GM12878 (cell line): Measurements from ENCODE around the gene VDR. TPM values are rescaled to one million over a fixed set of nuclear protein-coding genes. Genes with fewer than 3 reads are reported as not detected.
A peak's percentile ranks its signal among the peaks of the same experiment; 100 is the strongest.

Experiments
- ATAC-seq: fragments of 200-7000 bp; cut with Tn5 transposase; 3 replicates; pipeline ENCODE4 v1.9.1; 2020; ENCODE audit warnings: mild to moderate bottlenecking, moderate library complexity
- BruUV-seq: library from RNA; stranded (reverse); fragments of 400-500 nt; replicated peaks from 2 replicates; lab custom pipeline; 2021; lab: Mats Ljungman, UMichigan
- CTCF ChIA-PET: fragments of 300-600 bp; sonication (Branson Sonifier 250); formaldehyde crosslinking; extraction: SDS; loops from one replicate; lab custom pipeline; 2021; ENCODE audit warnings: inconsistent platforms; lab: Yijun Ruan, JAX
- POLR2A ChIA-PET: fragments of 350-600 bp; formaldehyde crosslinking; extraction: SDS; loops from one replicate; lab custom pipeline; 2021; ENCODE audit warnings: inconsistent platforms; lab: Charles Lee
- RAD21 ChIA-PET: fragments of 300-600 bp; sonication (Branson Sonifier 250); formaldehyde crosslinking; loops from one replicate; lab custom pipeline; 2023; ENCODE audit warnings: antibody characterized with exemption; ENCODE audit not compliant: unreplicated experiment; lab: Charles Lee
- SMC1A ChIA-PET: fragments of 300-600 bp; sonication (Branson Sonifier 250); formaldehyde crosslinking; loops from one replicate; lab custom pipeline; 2023; ENCODE audit not compliant: unreplicated experiment, uncharacterized antibody; lab: Charles Lee
- DNase-seq: peaks from one replicate; pipeline ENCODE4 v3.0.0-alpha.2; 2011; ENCODE audit warnings: low read depth, low spot score
- FAIRE-seq: peaks from 3 replicates; lab custom pipeline; 2011; peaks lifted over from hg19 to GRCh38; lab: Jason Lieb, UNC
- H2AFZ ChIP-seq: 2 replicates; pipeline ENCODE4 v1.6.0; 2011; ENCODE audit warnings: low read depth, low read length, control low read depth; ENCODE audit not compliant: control insufficient read depth
- H3K27ac ChIP-seq: 2 replicates; pipeline ENCODE4 v1.5.1; 2011; ENCODE audit warnings: control low read depth; ENCODE audit not compliant: control insufficient read depth, insufficient read depth
- H3K27me3 ChIP-seq, 2 experiments: replicated peaks in 1 of 2; 2 replicates each; pipeline versions ENCODE4 v1.6.0 to v1.6.1; 2011; ENCODE audit warnings: low read length in 1 of 2; ENCODE audit not compliant: control insufficient read depth in 2 of 2, insufficient read depth in 2 of 2
- H3K36me3 ChIP-seq, 2 experiments: 2 replicates each; pipeline ENCODE4 v1.5.1; 2011; ENCODE audit warnings: low read length in 1 of 2; ENCODE audit not compliant: control insufficient read depth in 2 of 2, insufficient read depth in 2 of 2
- H3K4me1 ChIP-seq: 2 replicates; pipeline ENCODE4 v1.6.1; 2011; ENCODE audit warnings: mild to moderate bottlenecking, low read length, moderate library complexity, mixed read lengths; ENCODE audit not compliant: control insufficient read depth, insufficient read depth
- H3K4me2 ChIP-seq: 2 replicates; pipeline ENCODE4 v1.6.0; 2011; ENCODE audit warnings: control low read depth; ENCODE audit not compliant: control insufficient read depth, insufficient read depth
- H3K4me3 ChIP-seq: fragments of 200-600 bp; sonication (generic); 2 replicates; pipeline ENCODE4 v1.5.1; 2016
- H3K79me2 ChIP-seq: 2 replicates; pipeline ENCODE4 v1.6.0; 2011; ENCODE audit warnings: low read length; ENCODE audit not compliant: control insufficient read depth, insufficient read depth
- H3K9ac ChIP-seq: 2 replicates; pipeline ENCODE4 v1.8.0; 2011; ENCODE audit warnings: low read length, control low read depth, mixed read lengths; ENCODE audit not compliant: control insufficient read depth, insufficient read depth
- H3K9me3 ChIP-seq: replicated peaks from 3 replicates; pipeline ENCODE4 v1.5.1; 2011; ENCODE audit warnings: mild to moderate bottlenecking, low read length; ENCODE audit not compliant: control insufficient read depth, insufficient read depth
- H4K20me1 ChIP-seq: 2 replicates; pipeline ENCODE4 v1.6.0; 2011; ENCODE audit not compliant: control insufficient read depth, insufficient read depth
- EGR1 ChIP-seq, 2 experiments: IDR thresholded peaks; 1 replicate in 1 of 2; 2 replicates in 1 of 2; pipeline ENCODE4 v1.6.1; 2011 to 2012; ENCODE audit warnings: low read depth in 2 of 2, low read length in 2 of 2, borderline replicate concordance in 1 of 2, mild to moderate bottlenecking in 1 of 2, moderate library complexity in 1 of 2
- HDAC2 ChIP-seq: fragments of 200-600 bp; sonication (generic); IDR thresholded peaks from 2 replicates; pipeline ENCODE4 v1.6.1; 2017
- JUND ChIP-seq: IDR thresholded peaks from 2 replicates; pipeline ENCODE4 v1.6.1; 2012; ENCODE audit warnings: low read depth, mild to moderate bottlenecking, low read length, improper control_type of control experiment, moderate library complexity
- PAX8 ChIP-seq: fragments of 450-650 bp; IDR thresholded peaks from 2 replicates; pipeline ENCODE4 v1.6.1; 2017; ENCODE audit warnings: mild to moderate bottlenecking, moderate library complexity
- SMARCA5 ChIP-seq: fragments of 450-650 bp; IDR thresholded peaks from 2 replicates; pipeline ENCODE4 v1.6.1; 2017; ENCODE audit warnings: mild to moderate bottlenecking
- SP1 ChIP-seq: IDR thresholded peaks from one replicate; pipeline ENCODE4 v1.6.1; 2011; ENCODE audit warnings: low read depth, low read length
- SUPT20H ChIP-seq: IDR thresholded peaks from 2 replicates; pipeline ENCODE4 v1.6.1; 2011; ENCODE audit warnings: low read depth, mild to moderate bottlenecking, low read length, moderate library complexity, borderline replicate concordance; ENCODE audit not compliant: control insufficient read depth
- WGBS: methylation state at CpG from one replicate; pipeline ENCODE4 v1.1.6; 2016; ENCODE audit warnings: low lambda C conversion rate; ENCODE audit not compliant: insufficient replicate concordance, insufficient coverage; ENCODE audit errors: missing lambda C conversion rate; 5-methylcytosine and 5-hydroxymethylcytosine counted together
- in situ Hi-C: fragments of 300-500 bp; cut with MboI; formaldehyde crosslinking; loops from 9 replicates; pipeline ENCODE4 v1.14.3; 2018; ENCODE audit warnings: mixed read lengths
- intact Hi-C: fragments of 100-400 bp; cut with micrococcal nuclease; formaldehyde crosslinking; loops from one replicate; pipeline ENCODE4 v1.14.2; 2022; ENCODE audit not compliant: unreplicated experiment
- polyA plus RNA-seq, 11 experiments: library from polyadenylated mRNA; depleted of rRNA in 4 of 11; unstranded in 6 of 11; stranded (reverse) in 5 of 11; fragments of >200 nt; fragmentation: Nextera tagmentation in 4 of 11; fragmentation: Illumina TruSeq in 1 of 11; extraction: Ambion mirVana in 4 of 11; extraction: Trizol in 1 of 11; gene quantifications; 1 replicate in 1 of 11; 2 replicates in 10 of 11; pipeline versions ENCODE4 v1.2.1 to v1.2.3, GENCODE V29; 2011 to 2016; ENCODE audit warnings: inconsistent platforms in 2 of 11, missing spikeins in 2 of 11, low read depth in 1 of 11
- total RNA-seq, 4 experiments: library from RNA; depleted of rRNA in 3 of 4; stranded (reverse); fragments of >200 nt in 3 of 4; fragmentation: Illumina TruSeq in 1 of 4; extraction: Trizol in 1 of 4; gene quantifications; 2 replicates each; pipeline versions ENCODE4 v1.2.1 to v1.2.3, GENCODE V29; 2013 to 2021

VDR gene
- total and polyA plus RNA-seq, 10 of the 15 experiments (the other 5 are each of a cell fraction or from before 2014, with no cell fraction given) = 0.27 to 7.9 (median 3.0) TPM

DNA sequence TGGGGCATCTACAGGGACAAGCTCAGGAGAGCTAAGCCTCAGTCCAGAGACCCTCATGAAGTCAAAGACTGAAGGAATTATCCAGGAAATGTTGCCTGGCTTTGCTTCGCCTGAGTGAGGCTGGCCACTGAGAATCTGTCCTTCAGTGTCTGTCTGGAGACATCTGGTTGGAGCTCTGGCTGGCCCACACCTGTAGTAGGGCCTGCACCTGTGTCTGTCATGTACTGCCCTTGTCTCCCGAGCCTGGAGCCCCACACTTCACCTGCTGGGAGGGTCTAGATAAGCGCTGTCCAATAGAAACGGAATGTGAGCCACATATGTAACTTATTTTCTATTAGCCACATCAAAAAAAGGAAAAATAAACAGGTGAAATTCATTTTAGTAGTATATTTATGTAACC, 75.2 kb downstream of the VDR start:
- BruUV-seq = no TSS peak
- Histone ChIP-seq H3K4me1 (peaks cover 42% of the 10 kb centered on the region), H3K36me3 (no peaks in the 10 kb centered on the region), H2AFZ (no peak overlapping the region), H4K20me1 (no peaks in the 10 kb centered on the region), H3K27me3 (no peaks in the 10 kb centered on the region; a peak in 1 of 4 replicates), H3K27ac (no peak overlapping the region), H3K79me2 (no peaks in the 10 kb centered on the region), H3K9ac (no peak overlapping the region), H3K4me3 (no peak overlapping the region), H3K9me3 (no peaks in the 10 kb centered on the region), H3K4me2 (no peak overlapping the region)
- intact Hi-C loops (no loop called here), in situ Hi-C loops (no loop called here)
- no peak for FAIRE-seq
- TF ChIP-seq JUND = no peak
- TF ChIP-seq SMARCA5 = no peak
- no peak for TF ChIP-seq SP1
- no peak for TF ChIP-seq PAX8
- TF ChIP-seq HDAC2 = no peak
- ChIA-PET POLR2A (interaction anchor here (1.3 to 1.9 kb wide), 3 partner anchors 9 to 16 kb away, joined by 4 to 6 read pairs (median 5); no protein-coding TSS in a partner anchor), CTCF (interaction anchor here (0.8 to 13.9 kb wide), 4 partner anchors 9 to 35 kb away, joined by 3 to 215 read pairs (median 64); partner anchors contain the start of gene HDAC7), RAD21 (interaction anchor here (0.6 to 12.6 kb wide), 4 partner anchors 9 to 290 kb away, joined by 3 to 202 read pairs (median 12); partner anchors contain the start of gene PFKM), SMC1A (interaction anchor here (1.0 to 1.8 kb wide), 4 partner anchors 8 to 87 kb away, joined by 3 to 9 read pairs (median 4); no protein-coding TSS in a partner anchor)
- ATAC-seq = no peak
- no peak for DNase-seq
- WGBS = 57% methylated on average over 4 of the region's 4 CpGs

DNA sequence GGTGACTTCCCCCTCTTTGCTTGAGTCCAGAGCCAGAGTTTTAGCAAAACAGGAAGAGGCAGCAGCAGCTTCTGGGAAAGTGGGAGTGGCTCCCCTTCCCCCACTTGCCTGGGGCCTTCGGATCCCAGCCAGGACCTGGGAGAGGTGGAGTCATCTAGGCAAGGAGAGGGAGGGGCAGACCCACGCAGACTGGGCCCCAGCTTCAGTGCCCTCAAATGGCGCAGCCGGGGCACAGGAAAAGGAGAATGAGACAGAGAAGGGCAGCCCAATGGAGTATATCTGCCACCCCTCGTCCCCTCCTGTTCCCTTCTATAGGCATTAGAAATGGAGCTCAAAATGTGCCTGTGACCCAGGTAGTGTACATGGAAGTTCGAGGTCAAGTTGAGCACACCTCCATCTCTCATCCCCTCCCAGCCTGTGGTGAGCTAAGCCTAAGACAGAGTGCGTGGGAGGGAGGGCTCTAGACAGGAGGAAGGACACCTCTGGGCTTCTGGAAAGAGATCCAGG, 75.8 kb downstream of the VDR start:
- Histone ChIP-seq H3K4me1 (peaks cover 43% of the 10 kb centered on the region), H3K9ac (no peak overlapping the region)
- RAD21 ChIA-PET = interaction anchor here (0.9 to 12.6 kb wide), 4 partner anchors 9 to 48 kb away, joined by 3 to 202 read pairs (median 12); no protein-coding TSS in a partner anchor

More for the DNA sequence above, 75.8 kb downstream of the VDR start:
- Histone ChIP-seq H3K27ac (no peak overlapping the region), H3K4me2 (no peak overlapping the region), H4K20me1 (no peaks in the 10 kb centered on the region), H3K4me3 (no peak overlapping the region), H3K79me2 (no peaks in the 10 kb centered on the region), H3K9me3 (no peaks in the 10 kb centered on the region), H3K27me3 (no peaks in the 10 kb centered on the region; a peak in 1 of 4 replicates), H2AFZ (no peak overlapping the region), H3K36me3 (no peaks in the 10 kb centered on the region)
- ChIA-PET POLR2A (interaction anchor here (1.3 to 1.9 kb wide), 3 partner anchors 8 to 21 kb away, joined by 3 to 6 read pairs (median 4); no protein-coding TSS in a partner anchor), SMC1A (interaction anchor here (0.6 to 2.6 kb wide), 8 partner anchors 8 to 51 kb away, joined by 3 to 14 read pairs (median 4); no protein-coding TSS in a partner anchor), CTCF (interaction anchor here (0.8 to 13.9 kb wide), 6 partner anchors 9 to 35 kb away, joined by 3 to 215 read pairs (median 12); partner anchors contain the start of gene HDAC7)
- 52% methylated on average over 7 of the region's 7 CpGs for WGBS
- in situ Hi-C loops (no loop called here), intact Hi-C loops (no loop called here)
- BruUV-seq = no TSS peak
- DNase-seq (no peak), ATAC-seq (no peak), FAIRE-seq (no peak)
- TF ChIP-seq SUPT20H (no peak), EGR1 (IDR thresholded peaks at IDR 0.05; ENCODE audit: borderline replicate concordance in 1 of 2, low read depth in 2 of 2, low read length in 2 of 2) (0 out of 3 replicates have a peak, but pooled peaks of 1 of the 2 experiments have one; percentile 8)
